Adrenal gland (tissue), 5 donors: Measurements from ENCODE around the gene CACNA1B.

Experiments used
- CTCF ChIP-seq, 6 experiments: fragments of 450-650 bp in 4 of 6; fragments of 200-600 bp in 2 of 6; sonication (generic) in 1 of 6; IDR thresholded peaks; 1 replicate in 5 of 6; 2 replicates in 1 of 6; pipeline versions ENCODE4 v1.5.1 to v1.8.0; 2016 to 2021; ENCODE audit warnings: antibody characterized with exemption in 6 of 6, mild to moderate bottlenecking in 2 of 6, moderate library complexity in 1 of 6
- POLR2A ChIP-seq, 2 donors: fragments of 450-650 bp; IDR thresholded peaks; one replicate each; pipeline ENCODE4 v1.6.1; 2017; ENCODE audit warnings: antibody characterized with exemption in 2 of 2, mild to moderate bottlenecking in 2 of 2, moderate library complexity in 1 of 2
- donor health status: DM: no; HTN: no; CAD: no.

GRCh38 chr9:137960496-137960895, 82.9 kb downstream of the CACNA1B start:
- TF ChIP-seq POLR2A (IDR thresholded peaks at IDR 0.05) (no peak), CTCF (IDR thresholded peaks at IDR 0.05) (no peak)
